NCI-H748 treated with DMSO at 0.1 percent for 48 hours (cell line): Measurements from ENCODE around the gene BEND2.
A peak's percentile ranks its signal among the peaks of the same experiment; 100 is the strongest.

Experiments used
- DNase-seq: peaks from one replicate; lab custom pipeline; 2025; lab: John Stamatoyannopoulos, UW

Gene BEND2

DNA sequence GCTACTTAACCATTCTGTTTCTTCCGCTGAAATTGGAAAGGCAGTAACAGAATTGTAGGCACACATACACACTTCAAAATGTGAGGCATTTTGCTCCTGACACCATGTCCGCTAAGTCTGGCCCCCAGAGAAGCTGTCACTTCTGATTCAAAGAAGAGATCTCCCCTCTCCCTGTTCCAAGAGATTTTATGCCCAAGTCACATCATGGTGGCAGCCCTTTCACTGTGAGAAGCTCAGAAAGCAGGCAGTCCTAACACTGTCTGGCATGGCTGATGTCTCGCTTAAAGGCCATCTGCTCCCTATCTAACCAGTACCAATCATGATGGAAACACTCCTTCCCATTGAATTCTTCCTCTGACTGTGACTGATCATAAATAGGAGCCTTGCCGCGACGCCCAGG, 83.9 kb downstream of the BEND2 start:
- DNase-seq = no peak

GRCh38 chrX:18133605-18134004, 87.1 kb downstream of the BEND2 start:
- DNase-seq = no peak

GRCh38 chrX:18129690-18130089, 91.0 kb downstream of the BEND2 start:
- DNase-seq = no peak

DNA sequence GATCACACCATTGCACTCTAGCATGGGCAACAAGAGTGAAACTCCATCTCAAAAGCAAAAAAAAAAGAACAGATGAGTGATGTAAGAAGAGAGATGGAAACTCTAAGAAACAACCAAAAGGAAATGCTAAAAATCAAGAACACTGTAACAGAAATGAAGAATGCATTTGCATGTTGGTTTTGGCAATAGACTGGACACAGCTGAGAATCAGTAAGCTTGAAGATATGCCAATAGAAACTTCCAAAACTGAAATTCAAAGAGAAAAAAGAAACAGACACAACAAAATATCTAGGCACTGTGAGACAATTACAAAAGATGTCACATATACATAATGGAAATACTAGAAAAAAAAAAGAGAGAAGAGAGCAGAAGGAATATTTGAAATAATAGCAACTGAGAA, 93.7 kb downstream of the BEND2 start:
- DNase-seq = no peak

GRCh38 chrX:18119856-18120255, 100.8 kb downstream of the BEND2 start:
- peak; percentile 3 for DNase-seq
